Measurements from ENCODE around the gene LHPP.

GRCh38 chr10:124632566-124632965 lies 170.9 kb downstream of the LHPP start:
- TF ChIP-seq CTCF (IDR thresholded peaks at IDR 0.05) (no peak), POLR2A (IDR thresholded peaks at IDR 0.05) (no peak)
